Neural crest cell (in vitro differentiated cells): ENCODE results near the gene ADAMTS2. TPM values are rescaled to one million over a fixed set of nuclear protein-coding genes. Genes with fewer than 3 reads are reported as not detected.

Source experiments
- DNase-seq: peaks from one replicate; pipeline ENCODE4 v3.0.0; 2021; ENCODE audit warnings: low read depth, mixed read lengths, low spot score
- H3K27ac Mint-ChIP-seq: one replicate; pipeline ENCODE4 v1.8.0; 2021; ENCODE audit warnings: mild to moderate bottlenecking, mixed read lengths; ENCODE audit not compliant: unreplicated experiment
- H3K27me3 Mint-ChIP-seq: 2 replicates; pipeline ENCODE4 v1.8.0; 2021; ENCODE audit warnings: low read depth, mild to moderate bottlenecking, mixed read lengths
- H3K36me3 Mint-ChIP-seq: 2 replicates; pipeline ENCODE4 v1.8.0; 2021; ENCODE audit warnings: low read depth, mild to moderate bottlenecking, mixed read lengths
- H3K4me1 Mint-ChIP-seq: 2 replicates; pipeline ENCODE4 v1.8.0; 2021; ENCODE audit warnings: mixed read lengths
- H3K4me3 Mint-ChIP-seq: one replicate; pipeline ENCODE4 v1.8.0; 2021; ENCODE audit warnings: mild to moderate bottlenecking, mixed read lengths
- H3K9me3 Mint-ChIP-seq: 2 replicates; pipeline ENCODE4 v1.8.0; 2021; ENCODE audit warnings: mixed read lengths
- total RNA-seq: library from RNA; stranded (reverse); gene quantifications from 2 replicates; pipeline ENCODE4 v1.2.1, GENCODE V29; 2021
- TF ChIP-seq, protein P1 (sequence below): fragments of 200-600 bp; sonication (generic); conservative IDR thresholded peaks from 2 replicates; pipeline ENCODE4 v1.5.0; 2021; ENCODE audit warnings: antibody characterized with exemption, mild to moderate bottlenecking

Gene ADAMTS2
- total RNA-seq, 1 donor from 2014 or later = 1.5 TPM

- Mint-ChIP-seq H3K27me3 (no peaks in the 10 kb centered on the region), H3K27ac (peak overlapping the region; percentile 68), H3K4me1 (peaks cover 22% of the 10 kb centered on the region), H3K9me3 (peaks cover 10% of the 10 kb centered on the region), H3K4me3 (no peak overlapping the region), H3K36me3 (peaks cover 6% of the 10 kb centered on the region)
- TF ChIP-seq, protein P1, sequence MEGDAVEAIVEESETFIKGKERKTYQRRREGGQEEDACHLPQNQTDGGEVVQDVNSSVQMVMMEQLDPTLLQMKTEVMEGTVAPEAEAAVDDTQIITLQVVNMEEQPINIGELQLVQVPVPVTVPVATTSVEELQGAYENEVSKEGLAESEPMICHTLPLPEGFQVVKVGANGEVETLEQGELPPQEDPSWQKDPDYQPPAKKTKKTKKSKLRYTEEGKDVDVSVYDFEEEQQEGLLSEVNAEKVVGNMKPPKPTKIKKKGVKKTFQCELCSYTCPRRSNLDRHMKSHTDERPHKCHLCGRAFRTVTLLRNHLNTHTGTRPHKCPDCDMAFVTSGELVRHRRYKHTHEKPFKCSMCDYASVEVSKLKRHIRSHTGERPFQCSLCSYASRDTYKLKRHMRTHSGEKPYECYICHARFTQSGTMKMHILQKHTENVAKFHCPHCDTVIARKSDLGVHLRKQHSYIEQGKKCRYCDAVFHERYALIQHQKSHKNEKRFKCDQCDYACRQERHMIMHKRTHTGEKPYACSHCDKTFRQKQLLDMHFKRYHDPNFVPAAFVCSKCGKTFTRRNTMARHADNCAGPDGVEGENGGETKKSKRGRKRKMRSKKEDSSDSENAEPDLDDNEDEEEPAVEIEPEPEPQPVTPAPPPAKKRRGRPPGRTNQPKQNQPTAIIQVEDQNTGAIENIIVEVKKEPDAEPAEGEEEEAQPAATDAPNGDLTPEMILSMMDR = no peak
- DNase-seq = no peak
Measured at GRCh38 chr5:179243333-179243732, 101.9 kb downstream of the ADAMTS2 start.

DNA sequence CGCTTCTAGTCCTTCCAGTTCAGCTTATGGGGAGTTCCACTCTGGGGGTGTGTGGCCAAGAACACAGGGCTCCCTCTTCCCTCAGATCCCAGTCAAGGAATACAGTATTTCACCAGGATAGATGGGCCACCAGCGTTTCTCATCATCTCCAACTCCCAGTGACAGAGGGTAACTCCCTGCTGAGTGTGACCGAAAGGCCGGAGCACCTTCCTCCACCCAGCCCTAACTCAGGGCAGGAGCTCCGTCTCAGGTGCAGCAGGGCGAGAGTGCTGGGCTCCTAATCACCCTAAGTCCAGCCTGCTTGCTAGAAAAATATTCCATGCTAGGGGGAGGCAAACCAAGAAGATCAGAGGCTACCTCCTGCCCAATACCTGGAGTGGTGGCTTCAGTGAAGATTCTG lies 102.6 kb downstream of the ADAMTS2 start:
- Mint-ChIP-seq H3K36me3 (peaks cover 6% of the 10 kb centered on the region), H3K9me3 (peaks cover 10% of the 10 kb centered on the region), H3K4me1 (peaks cover 22% of the 10 kb centered on the region), H3K27ac (peak overlapping the region; percentile 59), H3K4me3 (no peak overlapping the region), H3K27me3 (no peaks in the 10 kb centered on the region)
- no peak for DNase-seq
- TF ChIP-seq, protein P1 = no peak

GRCh38 chr5:179241764-179242370 lies 103.4 kb downstream of the ADAMTS2 start:
- no peak for DNase-seq
- H3K9me3 Mint-ChIP-seq = peaks cover 10% of the 10 kb centered on the region
- H3K4me3 Mint-ChIP-seq = no peak overlapping the region
- H3K27me3 Mint-ChIP-seq = no peaks in the 10 kb centered on the region
- peaks cover 6% of the 10 kb centered on the region for H3K36me3 Mint-ChIP-seq
- peaks cover 22% of the 10 kb centered on the region for H3K4me1 Mint-ChIP-seq
- H3K27ac Mint-ChIP-seq = no peak overlapping the region
- TF ChIP-seq, protein P1 = no peak

DNA sequence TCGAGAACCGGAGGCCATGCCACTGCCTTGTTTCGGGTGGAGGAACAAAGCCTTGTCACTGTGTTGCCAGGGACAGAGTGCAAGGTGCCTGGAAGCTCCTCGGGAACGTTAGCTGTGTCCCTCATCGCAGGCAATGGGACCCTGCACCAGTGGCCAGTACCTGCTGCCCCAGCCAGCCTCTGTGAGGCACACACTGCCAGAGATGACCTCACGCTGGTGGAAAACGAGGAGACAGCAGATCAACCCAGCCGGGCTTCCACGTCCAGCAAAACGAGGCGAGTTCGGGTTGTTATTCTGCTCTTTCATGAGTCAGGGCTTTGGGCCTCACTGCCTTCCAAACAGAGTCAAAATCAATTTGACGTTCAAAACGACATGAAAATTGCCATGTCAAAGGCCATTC lies 104.1 kb downstream of the ADAMTS2 start:
- Mint-ChIP-seq H3K4me3 (no peak overlapping the region), H3K36me3 (peaks cover 3% of the 10 kb centered on the region), H3K9me3 (peaks cover 4% of the 10 kb centered on the region), H3K27ac (no peak overlapping the region), H3K27me3 (no peaks in the 10 kb centered on the region), H3K4me1 (peaks cover 22% of the 10 kb centered on the region)
- DNase-seq = no peak
- TF ChIP-seq, protein P1 = no peak

DNA sequence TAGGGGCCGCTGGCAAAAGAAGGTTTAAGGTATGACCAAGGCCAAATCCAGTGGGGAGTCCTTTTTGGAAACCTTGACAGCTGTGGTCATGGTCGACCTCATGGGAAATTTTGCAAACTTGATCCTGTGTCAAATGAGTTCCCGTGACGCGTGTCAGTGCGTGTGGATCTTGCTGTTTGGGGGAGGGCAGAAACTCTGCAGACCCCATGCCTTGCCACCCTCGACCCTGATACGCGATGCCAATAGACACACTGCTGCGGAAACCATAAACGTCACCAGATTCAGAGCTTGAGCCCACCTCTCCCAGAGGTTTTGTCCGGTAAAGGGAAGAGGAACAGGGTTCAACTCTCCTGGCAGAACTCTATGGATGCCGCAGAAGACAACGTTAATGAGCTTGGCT lies 104.7 kb downstream of the ADAMTS2 start:
- TF ChIP-seq, protein P1 = no peak
- Mint-ChIP-seq H3K4me1 (peaks cover 22% of the 10 kb centered on the region), H3K4me3 (no peak overlapping the region), H3K27me3 (no peaks in the 10 kb centered on the region), H3K27ac (no peak overlapping the region), H3K36me3 (peaks cover 3% of the 10 kb centered on the region), H3K9me3 (peaks cover 3% of the 10 kb centered on the region)
- DNase-seq = no peak
